Fibroblast of skin of right biceps (primary cell): ENCODE results near the gene PEX1.
"Not testable (repeated sequence)": the region's sequence is repeated elsewhere in the genome, so short reads cannot be mapped to it uniquely, and the experiment has no call there.

ENCODE experiments used
- DNase-seq: peaks from one replicate; pipeline ENCODE4 v3.0.0-alpha.2; 2013

Gene PEX1

GRCh38 chr7:92528188-92528957, at the start of gene PEX1, which contains the start of gene RBM48:
Gene PEX1, minus strand, starts transcription at chr7:92528520. Its CDS starts 85 bp downstream, at chr7:92528435.
Gene RBM48, plus strand, starts transcription at chr7:92528795. Its CDS starts 19 bp downstream, at chr7:92528814.
- DNase-seq: peak; percentile 99

GRCh38 chr7:92576296-92576695, 48.0 kb upstream of the PEX1 start:
- no peak for DNase-seq

- no peak for DNase-seq
Observed at GRCh38 chr7:92569137-92569536, 40.8 kb upstream of the PEX1 start.

- DNase-seq: peak; percentile 5
Observed at GRCh38 chr7:92567460-92567859, 39.1 kb upstream of the PEX1 start.

GRCh38 chr7:92563345-92563744, 35.0 kb upstream of the PEX1 start:
- no peak for DNase-seq

- DNase-seq: no peak
Observed at GRCh38 chr7:92560602-92561001, 32.3 kb upstream of the PEX1 start.

- peak; percentile 1 for DNase-seq
Observed at GRCh38 chr7:92557808-92558362, 29.6 kb upstream of the PEX1 start.

- DNase-seq: no peak
Observed at GRCh38 chr7:92557249-92557648, 28.9 kb upstream of the PEX1 start.

GRCh38 chr7:92550194-92550593, 21.9 kb upstream of the PEX1 start:
- DNase-seq: no peak

GRCh38 chr7:92547579-92547978, 19.3 kb upstream of the PEX1 start:
- DNase-seq: no peak

- no peak for DNase-seq
Observed at GRCh38 chr7:92546856-92547497, 18.7 kb upstream of the PEX1 start.

- DNase-seq: not testable (repeated sequence)
Observed at GRCh38 chr7:92545116-92545515, 16.8 kb upstream of the PEX1 start.

- DNase-seq: not testable (repeated sequence)
Observed at GRCh38 chr7:92543542-92543941, 15.2 kb upstream of the PEX1 start.

- no peak for DNase-seq
Observed at GRCh38 chr7:92534572-92534971, 6.3 kb upstream of the PEX1 start.

- no peak for DNase-seq
Observed at GRCh38 chr7:92528958-92529264, 591 bp upstream of the PEX1 start.

GRCh38 chr7:92527300-92528187, 776 bp downstream of the PEX1 start:
- DNase-seq: peak; percentile 43

- no peak for DNase-seq
Observed at GRCh38 chr7:92523110-92523509, 5.2 kb downstream of the PEX1 start.

GRCh38 chr7:92520024-92520423, 8.3 kb downstream of the PEX1 start:
- no peak for DNase-seq

- DNase-seq: peak; percentile 70
Observed at GRCh38 chr7:92517631-92518030, 10.7 kb downstream of the PEX1 start.

- DNase-seq: no peak
Observed at GRCh38 chr7:92513167-92513902, 15.0 kb downstream of the PEX1 start.

- no peak for DNase-seq
Observed at GRCh38 chr7:92508946-92509345, 19.4 kb downstream of the PEX1 start.

- no peak for DNase-seq
Observed at GRCh38 chr7:92506363-92506762, 22.0 kb downstream of the PEX1 start.
